K562 (cell line): ENCODE results near the gene IL10. TPM values are rescaled to one million over a fixed set of nuclear protein-coding genes. Genes with fewer than 3 reads are reported as not detected.

Experiments used
- ATAC-seq: fragments of 200-7000 bp; cut with Tn5 transposase; 3 replicates; pipeline ENCODE4 v1.9.1; 2020; ENCODE audit warnings: moderate library complexity
- BruUV-seq: library from RNA; stranded (reverse); fragments of 400-500 nt; replicated peaks from 2 replicates; lab custom pipeline; 2021; lab: Mats Ljungman, UMichigan
- CTCF ChIA-PET: fragments of 300-600 bp; formaldehyde crosslinking; extraction: SDS; loops from one replicate; lab custom pipeline; 2021; ENCODE audit warnings: low intra/inter-chr PET ratio; lab: Yijun Ruan, JAX
- POLR2A ChIA-PET: fragments of 300-600, 350-650 bp; sonication (Branson Sonifier 250); formaldehyde crosslinking; extraction: SDS; loops from one replicate; lab custom pipeline; 2021; ENCODE audit warnings: antibody characterized with exemption, inconsistent platforms; lab: Yijun Ruan, JAX
- DNase-seq, 4 experiments: peaks; one replicate each; pipeline versions ENCODE4 v3.0.0 to v3.0.0-alpha.2; 2011 to 2018; ENCODE audit warnings: low spot score in 3 of 4, mixed read lengths in 3 of 4; ENCODE audit errors: extremely low read depth in 1 of 4
- FAIRE-seq: peaks from 2 replicates; lab custom pipeline; 2011; peaks lifted over from hg19 to GRCh38; lab: Jason Lieb, UNC
- H2AFZ ChIP-seq: 2 replicates; pipeline ENCODE4 v1.6.0; 2011; ENCODE audit warnings: low read depth, low read length, control low read depth, inconsistent platforms
- H3K27ac ChIP-seq: fragments of 200-600 bp; 3 replicates; pipeline ENCODE4 v1.8.0; 2011; ENCODE audit warnings: low read depth, mild to moderate bottlenecking, control low read depth, inconsistent platforms, low read length, moderate library complexity, mixed read lengths; ENCODE audit errors: extremely low read depth
- H3K27me3 ChIP-seq, 2 experiments: fragments of 300-600 bp in 1 of 2; 2 replicates in 1 of 2; 3 replicates in 1 of 2; pipeline versions ENCODE4 v1.6.0 to v1.8.0; 2011; ENCODE audit warnings: inconsistent platforms in 2 of 2, low read length in 2 of 2, mild to moderate bottlenecking in 1 of 2, mixed read lengths in 1 of 2, moderate library complexity in 1 of 2; ENCODE audit not compliant: control insufficient read depth in 2 of 2, insufficient read depth in 2 of 2
- H3K36me3 ChIP-seq: fragments of 300-600 bp; 3 replicates; pipeline ENCODE4 v1.8.0; 2011; ENCODE audit warnings: mild to moderate bottlenecking, low read length, inconsistent platforms; ENCODE audit not compliant: control insufficient read depth, insufficient read depth
- H3K4me1 ChIP-seq, 2 experiments: fragments of 200-600 bp in 1 of 2; replicated peaks in 1 of 2; 2 replicates in 1 of 2; 3 replicates in 1 of 2; pipeline versions ENCODE4 v1.5.1 to v1.8.0; 2011; ENCODE audit warnings: inconsistent platforms in 2 of 2, low read length in 2 of 2, mild to moderate bottlenecking in 1 of 2, mixed read lengths in 1 of 2, moderate library complexity in 1 of 2; ENCODE audit not compliant: control insufficient read depth in 2 of 2, insufficient read depth in 2 of 2
- H3K4me2 ChIP-seq: 2 replicates; pipeline ENCODE4 v1.6.1; 2011; ENCODE audit warnings: low read length, control low read depth, inconsistent platforms, mixed read lengths; ENCODE audit not compliant: insufficient read depth
- H3K4me3 ChIP-seq: fragments of 200-600 bp; sonication (generic), shearing (Covaris generic); 2 replicates; pipeline ENCODE4 v1.5.1; 2016; ENCODE audit warnings: control low read depth, inconsistent platforms
- H3K79me2 ChIP-seq: fragments of 200-600 bp; 3 replicates; pipeline ENCODE4 v1.8.0; 2011; ENCODE audit warnings: low read length, inconsistent platforms; ENCODE audit not compliant: control insufficient read depth, insufficient read depth
- H3K9ac ChIP-seq, 2 experiments: 2 replicates each; pipeline versions ENCODE4 v1.6.0 to v1.6.1; 2011; ENCODE audit warnings: low read depth in 2 of 2, low read length in 2 of 2, control low read depth in 1 of 2, inconsistent platforms in 1 of 2, mild to moderate bottlenecking in 1 of 2, mixed read lengths in 1 of 2; ENCODE audit not compliant: insufficient read depth in 1 of 2
- H3K9me1 ChIP-seq: one replicate; pipeline ENCODE4 v1.6.0; 2011; ENCODE audit warnings: inconsistent platforms, mild to moderate bottlenecking, low read length, moderate library complexity; ENCODE audit not compliant: control insufficient read depth, insufficient read depth
- H3K9me3 ChIP-seq: replicated peaks from 2 replicates; pipeline ENCODE4 v1.5.1; 2011; ENCODE audit warnings: low read depth, low read length, inconsistent platforms; ENCODE audit not compliant: control insufficient read depth, insufficient read depth
- H4K20me1 ChIP-seq: replicated peaks from 2 replicates; pipeline ENCODE4 v1.6.1; 2011; ENCODE audit warnings: low read length, inconsistent platforms, mixed read lengths; ENCODE audit not compliant: control insufficient read depth, insufficient read depth
- E2F3 ChIP-seq: fragments of 250-450 bp; sonication (Bioruptor Pico); IDR thresholded peaks from 2 replicates; pipeline ENCODE4 v1.4.0; 2020; ENCODE audit warnings: mild to moderate bottlenecking
- ELK1 ChIP-seq: sonication (generic); formaldehyde crosslinking; IDR thresholded peaks from 2 replicates; pipeline ENCODE4 v1.8.1; 2022; ENCODE audit warnings: missing genetic modification reagents
- GABPA ChIP-seq: fragments of 200-800 bp; sonication (Bioruptor generic); conservative IDR thresholded peaks from 2 replicates; pipeline ENCODE4 v1.6.1; 2016; ENCODE audit warnings: low read depth, missing genetic modification characterization, missing compliant biosample characterization
- GTF3C2 ChIP-seq: IDR thresholded peaks from 3 replicates; pipeline ENCODE4 v1.6.1; 2011; ENCODE audit warnings: borderline replicate concordance, mild to moderate bottlenecking, moderate library complexity; ENCODE audit not compliant: insufficient read length; ENCODE audit errors: extremely low read depth
- TRIM28 ChIP-seq: fragments of 450-650 bp; IDR thresholded peaks from 2 replicates; pipeline ENCODE4 v1.6.1; 2017
- ZBTB9 ChIP-seq: fragments of 450-650 bp; formaldehyde crosslinking; IDR thresholded peaks from 2 replicates; pipeline ENCODE4 v1.4.0; 2020; ENCODE audit warnings: mild to moderate bottlenecking, moderate library complexity
- WGBS: fragments of 100-300 bp; shearing (Covaris generic); methylation state at CpG from one replicate; pipeline ENCODE4 v1.1.6; 2016; ENCODE audit warnings: low coverage, mixed read lengths; ENCODE audit not compliant: insufficient coverage; ENCODE audit errors: missing lambda C conversion rate; 5-methylcytosine and 5-hydroxymethylcytosine counted together
- in situ Hi-C: fragments of 300-500 bp; cut with MboI; formaldehyde crosslinking; loops from 4 replicates; pipeline ENCODE4 v1.15.0; 2018; ENCODE audit warnings: inconsistent platforms, mixed read lengths
- intact Hi-C: fragments of 100-400 bp; cut with micrococcal nuclease; formaldehyde crosslinking; loops from 2 replicates; pipeline ENCODE4 v1.14.2; 2022
- polyA plus RNA-seq, 8 experiments: library from polyadenylated mRNA; depleted of rRNA in 4 of 8; stranded (reverse) in 5 of 8; unstranded in 3 of 8; fragments of >200 nt; fragmentation: Nextera tagmentation in 2 of 8; fragmentation: Illumina TruSeq in 1 of 8; extraction: Ambion mirVana in 2 of 8; extraction: Trizol in 1 of 8; gene quantifications; 2 replicates each; pipeline versions ENCODE4 v1.2.1 to v1.2.3, GENCODE V29; 2011 to 2014; ENCODE audit warnings: inconsistent platforms in 1 of 8, missing spikeins in 1 of 8
- total RNA-seq, 7 experiments: library from RNA; depleted of rRNA in 6 of 7; stranded (reverse); fragments of >200 nt in 6 of 7; fragmentation: Illumina TruSeq in 2 of 7; extraction: Trizol in 2 of 7; gene quantifications; 2 replicates each; pipeline versions ENCODE4 v1.2.1 to v1.2.3, GENCODE V29; 2011 to 2021; ENCODE audit warnings: low replicate concordance in 1 of 7

IL10 gene
- total and polyA plus RNA-seq, 9 of the 15 experiments (the other 6 are each of a cell fraction or from before 2014, with no cell fraction given): 0.29 TPM; not detected in 8

- no peaks in the 10 kb centered on the region for H3K36me3 ChIP-seq
- peaks cover 13 to 29% of the 10 kb centered on the region in 2 experiments for H3K27me3 ChIP-seq
- no peaks in the 10 kb centered on the region for H4K20me1 ChIP-seq
- in situ Hi-C loops: loop anchor here (5.0 kb wide), 1 partner anchor 66 kb away; no protein-coding TSS in a partner anchor
- ChIA-PET POLR2A (interaction anchor here (0.6 to 1.1 kb wide), 3 partner anchors 14 to 170 kb away, joined by 3 read pairs; no protein-coding TSS in a partner anchor), CTCF (no interaction called here)
- TF ChIP-seq GTF3C2 (no peak), ELK1 (CRISPR knock-in tag) (no peak), ZBTB9 (CRISPR knock-in tag) (no peak), TRIM28 (no peak), GABPA (tag) (no peak), E2F3 (no peak)
- intact Hi-C loops: loop anchor here (10.0 kb wide), 1 partner anchor 308 kb away; no protein-coding TSS in a partner anchor
- peaks cover 3% of the 10 kb centered on the region for H3K9me1 ChIP-seq
- no peaks in the 10 kb centered on the region; a peak in 1 of 5 replicates for H3K4me1 ChIP-seq
- no peak overlapping the region for H3K4me2 ChIP-seq
- no peak for FAIRE-seq
- no peak for DNase-seq
- no peak; the same call in 2 of the 3 replicates for ATAC-seq
- 12% methylated on average over 8 of the region's 8 CpGs for WGBS
- no peaks in the 10 kb centered on the region for H3K9me3 ChIP-seq
- no peak overlapping the region for H3K27ac ChIP-seq
- H3K9ac ChIP-seq: no peak overlapping the region
- no peak overlapping the region for H3K4me3 ChIP-seq
- no TSS peak for BruUV-seq
- no peaks in the 10 kb centered on the region for H3K79me2 ChIP-seq
- H2AFZ ChIP-seq: no peak overlapping the region
These were observed 31.0 kb upstream of the IL10 start for GRCh38 chr1:206803221-206803730.
